Tracheal epithelial cell (primary cell): ENCODE results near the gene PPIG. TPM values are rescaled to one million over a fixed set of nuclear protein-coding genes. Genes with fewer than 3 reads are reported as not detected.

Source experiments
- total RNA-seq: library from RNA; depleted of rRNA; stranded (reverse); fragments of >200 nt; gene quantifications from 2 replicates; pipeline ENCODE4 v1.2.1, GENCODE V29; 2014

The PPIG gene
- total RNA-seq: 19.0 and 19.8 TPM in 2 replicates

DNA sequence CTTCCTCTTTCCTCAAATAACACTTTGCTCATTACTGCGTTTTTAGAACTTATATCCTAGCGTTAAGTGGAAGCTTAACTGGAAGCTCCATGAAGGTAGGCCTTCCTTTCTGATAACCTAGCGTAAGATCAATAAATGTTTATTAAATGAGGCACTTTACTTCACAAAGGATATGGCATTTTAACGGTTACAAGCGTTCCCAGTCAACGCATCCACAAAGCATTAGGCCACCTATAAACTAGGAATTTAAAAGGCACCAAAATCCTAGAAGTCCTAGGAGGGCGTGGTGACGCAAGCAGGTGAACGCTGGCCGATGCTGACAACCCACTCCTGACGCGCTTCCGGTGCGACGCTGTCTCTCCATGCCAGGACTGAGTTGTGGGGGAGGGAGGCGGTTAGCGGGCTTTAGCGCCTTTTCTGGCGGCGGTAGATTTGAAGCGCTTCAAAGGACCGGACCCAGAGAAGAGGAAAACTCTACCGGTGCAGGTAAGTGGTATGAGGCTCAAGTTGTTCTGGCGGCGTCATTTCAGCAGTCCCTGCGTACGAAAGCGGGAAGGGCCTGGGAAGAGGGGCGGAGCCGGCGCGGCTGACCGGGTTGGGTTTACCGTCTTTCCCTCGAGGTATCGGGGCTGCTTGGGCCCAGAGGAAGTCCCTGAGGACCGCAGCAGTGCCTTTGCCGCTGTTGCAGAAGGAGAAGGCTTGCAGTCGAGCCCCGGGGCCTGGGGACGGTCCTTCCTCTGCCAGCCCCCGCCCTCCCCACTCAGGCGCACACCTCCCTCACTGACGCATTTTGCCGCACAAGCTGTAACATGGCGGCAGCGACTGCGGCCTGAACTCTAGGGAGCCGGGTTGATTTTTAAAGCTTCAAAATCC is at the start of gene PPIG:
PPIG (plus strand) TSS at position 347 of the 873 bp plus-strand sequence. CDS start 19,691 bp downstream, outside the sequence.

GRCh38 chr2:169573160-169573973 is 10.8 kb upstream of the PPIG start, which contains the start of gene FASTKD1:
FASTKD1 (minus strand) TSS chr2:169573865; CDS start chr2:169572029, 1,836 bp downstream.

Other genes starting within 250 kb of the PPIG start
- under 0.01 TPM in 1 of 2 replicates, not detected in the other for gene LRP2, start 221.8 kb upstream of the PPIG start, total RNA-seq
- 1.2 and 2.1 TPM in 2 replicates for gene BBS5, start 104.9 kb upstream of the PPIG start, total RNA-seq
- gene KLHL41, start 74.6 kb upstream of the PPIG start, total RNA-seq: 0.24 TPM in 1 of 2 replicates, not detected in the other
- gene FASTKD1, start 10.5 kb upstream of the PPIG start, total RNA-seq: 19.5 and 19.8 TPM in 2 replicates
- gene CFAP210, start 110.1 kb downstream of the PPIG start, total RNA-seq: not detected in 2 replicates
- 0.96 and 1.3 TPM in 2 replicates for gene PHOSPHO2, start 110.1 kb downstream of the PPIG start, total RNA-seq
- 6.3 and 7.2 TPM in 2 replicates for gene KLHL23, start 149.5 kb downstream of the PPIG start, total RNA-seq
- 58.3 and 79.1 TPM in 2 replicates for gene SSB, start 214.5 kb downstream of the PPIG start, total RNA-seq
- gene METTL5, start 240.6 kb downstream of the PPIG start, total RNA-seq: 87.7 and 104 TPM in 2 replicates
- gene UBR3, start 243.1 kb downstream of the PPIG start, total RNA-seq: 17.4 and 30.9 TPM in 2 replicates